Posterior vena cava (tissue), 2 donors: ENCODE measurements around the gene ZNF365. TPM values are rescaled to one million over a fixed set of nuclear protein-coding genes. Genes with fewer than 3 reads are reported as not detected.
"Not testable (repeated sequence)": the region's sequence is repeated elsewhere in the genome, so short reads cannot be mapped to it uniquely, and the experiment has no call there.

Experiments used
- DNase-seq: peaks from one replicate; pipeline ENCODE4 v3.0.0-alpha.2; 2020; ENCODE audit warnings: low spot score
- intact Hi-C, 2 donors: fragments of 100-400 bp; cut with DNase I; formaldehyde crosslinking; loops; one replicate each; pipeline versions ENCODE4 v1.14.1 to v1.14.2; 2022 to 2023
- long read RNA-seq, 2 donors: library from polyadenylated mRNA; unstranded; transcript quantifications; one replicate each; pipeline ENCODE4 v2.0.0, GENCODE V29; 2020 to 2021
- total RNA-seq, 2 donors: library from RNA; stranded (reverse); fragmentation: NEBNext Ultra II Directional; extraction: Animal tissue kit (Norgen Biotek cat#: 25700); gene quantifications; one replicate each; pipeline ENCODE4 v1.2.1, GENCODE V29; 2021
- donor health status: DM: yes; HTN: yes; CAD: no.
- donor health status: DM: yes; HTN: yes; CAD: no.

ZNF365 gene, protein sequence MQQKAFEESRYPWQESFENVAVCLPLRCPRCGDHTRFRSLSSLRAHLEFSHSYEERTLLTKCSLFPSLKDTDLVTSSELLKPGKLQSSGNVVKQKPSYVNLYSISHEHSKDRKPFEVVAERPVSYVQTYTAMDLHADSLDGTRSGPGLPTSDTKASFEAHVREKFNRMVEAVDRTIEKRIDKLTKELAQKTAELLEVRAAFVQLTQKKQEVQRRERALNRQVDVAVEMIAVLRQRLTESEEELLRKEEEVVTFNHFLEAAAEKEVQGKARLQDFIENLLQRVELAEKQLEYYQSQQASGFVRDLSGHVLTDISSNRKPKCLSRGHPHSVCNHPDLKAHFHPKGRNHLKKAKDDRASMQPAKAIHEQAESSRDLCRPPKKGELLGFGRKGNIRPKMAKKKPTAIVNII
- total RNA-seq = under 1 TPM; 0.10 to 0.23 TPM
- long read RNA-seq, donor 1 = 0 reads
- long read RNA-seq, donor 2, full-length matches to known transcripts = 1 of 1 reads
- long read RNA-seq, donor 2, partial matches to known transcripts = 0 of 1 reads
- long read RNA-seq, donor 2, other reads (novel, unspliced or antisense) = 0 of 1 reads

- peak; percentile 84 for DNase-seq
- intact Hi-C loops = no loop called here
Measured at GRCh38 chr10:62373995-62374861, at the start of gene ZNF365. Gene ZNF365 (plus strand): TSS chr10:62374369. CDS start chr10:62376194, 1,825 bp downstream.

- intact Hi-C loops = no loop called here
- DNase-seq = no peak
Measured at GRCh38 chr10:62326176-62326575, 48.0 kb upstream of the ZNF365 start.

DNA sequence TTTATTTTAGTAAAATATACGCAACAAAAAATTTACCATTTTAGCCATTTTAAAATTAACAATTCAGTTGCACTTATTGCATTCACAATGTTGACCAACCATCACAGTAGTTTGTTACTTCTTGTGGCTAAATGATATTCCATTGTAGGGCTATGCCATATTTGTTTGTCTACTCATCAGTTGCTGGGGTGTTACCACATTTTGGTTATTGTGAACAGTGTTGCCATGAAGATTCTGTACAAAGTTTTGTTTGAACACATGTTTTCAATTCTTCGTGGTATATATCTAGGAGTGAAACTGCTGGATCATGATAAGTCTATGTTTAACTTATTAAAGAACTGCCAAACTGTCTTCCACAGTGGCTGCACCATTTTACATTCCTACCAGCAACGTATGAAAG, 46.3 kb upstream of the ZNF365 start:
- DNase-seq = no peak
- intact Hi-C loops = no loop called here

DNA sequence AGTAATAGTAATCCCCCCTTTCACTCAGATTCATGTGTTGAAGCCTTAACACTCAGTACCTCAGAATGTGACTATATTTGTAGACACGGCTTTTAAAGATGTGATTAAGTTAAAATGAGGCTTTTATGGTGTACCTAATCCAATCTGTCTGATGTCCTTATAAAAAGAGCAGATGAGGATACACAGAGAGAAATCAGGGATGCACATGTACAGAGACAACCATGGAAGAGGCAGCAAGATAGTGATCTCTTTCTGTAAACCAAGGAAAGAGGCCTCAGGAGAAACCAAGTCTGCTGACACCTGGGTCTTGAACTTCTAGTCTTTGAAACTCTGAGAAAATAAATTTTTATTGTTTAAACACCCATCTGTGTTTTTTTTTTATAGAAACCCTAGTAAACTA, 44.0 kb upstream of the ZNF365 start:
- DNase-seq = no peak
- intact Hi-C loops = no loop called here

- no peak for DNase-seq
- intact Hi-C loops = no loop called here
Measured at GRCh38 chr10:62332406-62332805, 41.8 kb upstream of the ZNF365 start.

DNA sequence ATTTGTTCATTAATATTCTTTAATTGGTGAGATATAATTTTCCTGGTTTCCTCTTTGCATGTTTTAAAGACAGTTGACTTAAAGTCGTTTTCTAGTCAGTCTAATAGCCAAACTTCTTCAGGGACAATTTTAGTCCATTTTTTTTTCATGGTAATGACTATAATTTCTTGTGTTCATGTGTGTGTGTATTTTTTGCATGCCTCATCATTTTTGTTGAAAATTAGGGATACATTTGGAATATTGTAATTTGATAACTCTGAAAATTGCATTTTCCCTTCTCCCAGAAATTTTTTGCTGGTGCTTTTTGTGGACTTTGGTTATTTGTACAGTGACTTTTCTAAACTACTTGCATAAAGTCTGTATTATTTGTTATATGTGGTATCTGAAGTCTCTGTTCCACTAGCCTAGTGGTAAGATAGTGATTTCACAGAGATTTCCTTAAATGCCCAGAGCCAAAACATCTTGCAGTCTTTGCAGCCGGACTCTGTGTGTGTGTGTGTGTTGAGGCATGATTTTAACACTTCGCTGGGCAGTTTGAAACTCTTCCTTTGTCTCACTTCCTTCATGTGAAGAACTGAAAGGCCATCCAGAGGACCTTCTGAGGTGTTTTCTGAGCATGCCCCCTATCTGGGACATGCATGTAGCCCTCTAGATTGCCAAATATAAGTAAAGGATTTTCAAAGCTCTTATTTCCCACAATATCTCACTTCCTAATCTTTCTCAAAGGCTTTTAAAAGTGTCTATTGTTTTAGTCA, 40.9 kb upstream of the ZNF365 start:
- intact Hi-C loops = no loop called here

GRCh38 chr10:62333988-62334682, 40.0 kb upstream of the ZNF365 start:
- intact Hi-C loops = no loop called here
- DNase-seq = no peak

More for the DNA sequence above, 40.9 kb upstream of the ZNF365 start:
- no peak for DNase-seq

DNA sequence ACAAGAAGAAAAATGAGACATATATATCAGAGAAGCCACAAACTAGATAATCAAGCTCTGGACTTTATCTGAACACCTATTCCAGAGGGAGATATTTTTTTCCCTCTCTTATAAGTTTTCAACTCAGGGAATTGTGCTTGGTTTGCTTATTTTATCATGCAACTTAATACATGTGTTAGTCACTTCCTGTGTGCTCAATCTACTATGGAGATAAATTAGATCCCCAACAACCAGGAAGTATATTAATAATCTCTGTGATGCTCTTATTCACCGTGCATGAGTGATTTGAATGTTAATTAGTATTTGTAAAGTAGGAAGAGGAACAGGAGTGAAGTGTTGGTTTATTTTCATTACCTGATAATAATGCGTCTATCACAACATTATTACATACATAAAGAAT, 38.8 kb upstream of the ZNF365 start:
- intact Hi-C loops = no loop called here
- DNase-seq = no peak

DNA sequence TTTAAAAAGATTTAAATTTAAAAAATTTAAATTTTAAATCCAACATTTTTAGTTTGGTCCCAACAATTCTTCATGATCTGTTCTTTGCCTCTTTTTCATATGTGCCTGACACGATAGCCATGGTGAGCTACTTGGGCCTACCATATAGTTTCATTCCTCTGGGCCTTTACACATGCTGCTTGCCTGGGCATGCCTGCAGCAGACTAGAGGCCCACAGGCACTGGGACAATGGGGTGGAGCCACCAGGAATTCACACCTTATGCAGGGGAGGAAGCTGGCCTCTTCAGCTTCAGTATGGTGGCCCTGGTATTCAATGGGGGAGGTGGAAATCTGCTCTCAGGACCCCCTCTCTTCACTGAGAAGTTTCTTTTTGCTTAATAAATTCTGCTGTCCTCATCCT, 37.8 kb upstream of the ZNF365 start:
- DNase-seq = no peak
- intact Hi-C loops = no loop called here

DNA sequence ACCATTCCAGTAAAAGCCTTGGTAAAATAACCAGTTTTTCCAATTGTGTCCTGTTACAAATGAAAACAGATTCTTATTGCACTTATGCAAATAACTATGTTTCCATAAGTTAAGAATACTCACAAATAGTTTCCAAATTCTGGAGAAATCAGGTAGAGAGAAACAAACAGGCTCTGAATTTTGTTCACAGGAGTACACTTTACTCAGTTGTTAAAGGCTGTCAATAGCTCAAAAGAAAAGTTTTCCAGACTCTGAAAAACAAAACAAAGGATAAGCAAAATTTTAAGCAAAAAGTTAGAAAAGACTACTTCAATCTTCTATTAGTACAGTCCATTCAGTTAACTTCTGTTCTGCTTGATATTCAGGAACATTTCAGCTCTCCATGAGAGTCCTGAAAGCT, 32.8 kb upstream of the ZNF365 start:
- intact Hi-C loops = no loop called here

GRCh38 chr10:62343000-62343399, 31.2 kb upstream of the ZNF365 start:
- no peak for DNase-seq
- intact Hi-C loops = no loop called here

More for the DNA sequence above, 32.8 kb upstream of the ZNF365 start:
- no peak for DNase-seq

- no peak for DNase-seq
- intact Hi-C loops = no loop called here
Measured at GRCh38 chr10:62348029-62348428, 26.1 kb upstream of the ZNF365 start.

DNA sequence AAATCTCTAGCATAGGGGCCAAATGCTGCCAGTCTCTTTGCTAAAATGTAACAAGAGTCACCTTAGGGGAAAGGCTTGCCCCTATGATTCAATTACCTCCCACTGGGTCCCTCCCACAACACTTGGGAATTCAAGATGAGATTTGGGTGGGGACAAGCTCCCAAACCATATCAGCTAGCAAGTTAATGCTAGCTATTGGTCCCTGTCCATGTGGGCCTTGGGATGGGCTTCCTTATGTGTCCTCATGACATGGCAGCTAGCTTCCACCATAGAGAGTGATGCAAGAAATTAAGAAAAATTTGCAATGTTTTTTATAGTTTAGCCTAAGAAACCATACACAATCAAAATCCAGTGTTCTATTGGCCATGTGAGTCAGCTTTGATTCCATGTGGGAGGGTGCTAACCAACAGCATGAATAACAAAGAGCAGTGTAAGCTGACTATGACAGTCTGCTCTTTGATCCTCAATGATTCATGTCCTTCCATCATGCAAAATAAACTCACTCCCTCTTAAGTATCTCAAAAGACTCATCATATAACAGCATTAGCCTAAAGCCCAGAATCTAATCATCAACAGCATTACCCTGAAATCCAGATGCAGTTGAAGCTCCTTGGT, 21.7 kb upstream of the ZNF365 start:
- intact Hi-C loops = no loop called here
- no peak for DNase-seq

- DNase-seq = no peak
- intact Hi-C loops = no loop called here
Measured at GRCh38 chr10:62354916-62355315, 19.3 kb upstream of the ZNF365 start.

- DNase-seq = no peak
- intact Hi-C loops = no loop called here
Measured at GRCh38 chr10:62356447-62356846, 17.7 kb upstream of the ZNF365 start.

- intact Hi-C loops, DNase-seq: not testable (repeated sequence)
Measured at GRCh38 chr10:62358151-62358550, 16.0 kb upstream of the ZNF365 start.

DNA sequence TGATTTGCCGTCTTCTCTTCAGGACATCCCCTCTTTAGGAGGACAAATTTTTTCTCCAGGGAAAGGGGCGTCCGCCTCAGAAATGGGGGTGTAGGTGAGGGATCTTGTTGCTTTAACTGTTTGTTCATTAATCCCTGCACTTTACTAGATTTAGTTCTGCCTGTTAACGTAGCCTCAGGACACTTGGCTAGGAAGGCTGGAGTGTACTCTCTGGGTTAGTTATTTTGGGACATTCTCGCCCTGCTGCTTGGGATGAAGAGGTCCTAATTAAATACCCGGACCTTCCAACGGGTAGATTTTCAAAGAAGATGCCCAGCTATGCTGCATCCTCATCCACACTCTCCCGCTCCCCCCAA, 552 bp upstream of the ZNF365 start:
- intact Hi-C loops = no loop called here
- DNase-seq = no peak

DNA sequence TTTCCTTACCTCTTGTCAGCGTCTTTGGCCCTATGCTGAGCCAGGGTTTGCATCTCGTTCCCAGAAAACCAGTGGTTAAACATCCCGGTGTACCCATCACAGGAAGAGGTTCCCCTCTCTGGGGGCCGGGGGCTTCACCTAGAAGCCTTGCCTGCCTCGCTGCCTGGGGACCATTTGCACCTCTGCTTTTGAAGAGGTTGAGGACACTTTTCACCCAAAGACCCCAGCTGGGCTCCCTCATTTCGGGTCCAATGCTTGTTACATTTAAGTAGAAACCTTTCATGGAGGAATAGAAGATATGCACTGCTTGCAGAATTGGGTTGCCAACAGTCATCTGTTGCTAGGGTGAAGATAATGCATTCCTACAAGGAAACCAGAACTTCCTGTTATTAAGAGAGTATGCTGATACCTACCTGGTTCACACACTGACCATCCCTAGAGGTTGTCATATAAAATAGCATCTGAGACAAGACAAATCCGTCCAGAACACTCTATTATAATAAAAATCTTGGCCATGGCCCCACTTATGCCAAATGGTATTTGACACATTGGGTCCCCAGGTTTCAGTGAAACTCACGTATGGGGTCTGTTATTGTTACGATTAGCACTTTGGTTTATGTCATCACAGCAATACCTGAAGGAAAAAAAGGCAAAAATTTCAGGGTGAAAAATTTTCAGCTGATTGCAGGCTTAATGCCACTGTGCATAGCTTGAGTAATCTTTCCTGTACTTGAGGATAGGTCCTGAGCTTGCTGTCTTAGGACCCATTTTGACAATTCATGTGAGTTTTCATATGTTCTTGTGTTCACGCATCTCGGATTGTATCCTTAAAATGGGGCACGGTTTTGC, 917 bp downstream of the ZNF365 start:
- no peak for DNase-seq
- intact Hi-C loops = no loop called here
